ENCODE measurements around the gene ASCL2.

GRCh38 chr11:2302306-2302895, 32.0 kb upstream of the ASCL2 start:
- TF ChIP-seq LEF1 (IDR thresholded peaks at IDR 0.05; ENCODE audit: borderline replicate concordance) (no peak), PKNOX1 (IDR thresholded peaks at IDR 0.05) (no peak), FOXM1 (IDR thresholded peaks at IDR 0.05; ENCODE audit: borderline replicate concordance) (no peak), SP1 (IDR thresholded peaks at IDR 0.05) (no peak), SUZ12 (IDR thresholded peaks at IDR 0.05) (no peak)
